Tibial nerve (tissue), 4 donors: Measurements from ENCODE around the gene FMN2.

Source experiments
- EP300 ChIP-seq, 2 donors: sonication (generic); formaldehyde crosslinking; IDR thresholded peaks; one replicate each; pipeline ENCODE4 v1.6.1; 2017; ENCODE audit warnings: antibody characterized with exemption in 2 of 2, mild to moderate bottlenecking in 1 of 2
- POLR2A ChIP-seq, 2 donors: fragments of 450-650 bp; IDR thresholded peaks; one replicate each; pipeline ENCODE4 v1.6.1; 2017; ENCODE audit warnings: antibody characterized with exemption in 2 of 2, mild to moderate bottlenecking in 2 of 2, moderate library complexity in 2 of 2
- TF ChIP-seq, protein P1 (sequence below), 5 experiments: fragments of 200-600 bp in 3 of 5; fragments of 450-650 bp in 2 of 5; sonication (generic) in 3 of 5; IDR thresholded peaks; one replicate each; pipeline ENCODE4 v1.5.1; 2016 to 2019; ENCODE audit warnings: antibody characterized with exemption in 5 of 5, mild to moderate bottlenecking in 3 of 5, moderate library complexity in 2 of 5

GRCh38 chr1:240126821-240127220 lies 35.1 kb downstream of the FMN2 start:
- TF ChIP-seq, protein P1, sequence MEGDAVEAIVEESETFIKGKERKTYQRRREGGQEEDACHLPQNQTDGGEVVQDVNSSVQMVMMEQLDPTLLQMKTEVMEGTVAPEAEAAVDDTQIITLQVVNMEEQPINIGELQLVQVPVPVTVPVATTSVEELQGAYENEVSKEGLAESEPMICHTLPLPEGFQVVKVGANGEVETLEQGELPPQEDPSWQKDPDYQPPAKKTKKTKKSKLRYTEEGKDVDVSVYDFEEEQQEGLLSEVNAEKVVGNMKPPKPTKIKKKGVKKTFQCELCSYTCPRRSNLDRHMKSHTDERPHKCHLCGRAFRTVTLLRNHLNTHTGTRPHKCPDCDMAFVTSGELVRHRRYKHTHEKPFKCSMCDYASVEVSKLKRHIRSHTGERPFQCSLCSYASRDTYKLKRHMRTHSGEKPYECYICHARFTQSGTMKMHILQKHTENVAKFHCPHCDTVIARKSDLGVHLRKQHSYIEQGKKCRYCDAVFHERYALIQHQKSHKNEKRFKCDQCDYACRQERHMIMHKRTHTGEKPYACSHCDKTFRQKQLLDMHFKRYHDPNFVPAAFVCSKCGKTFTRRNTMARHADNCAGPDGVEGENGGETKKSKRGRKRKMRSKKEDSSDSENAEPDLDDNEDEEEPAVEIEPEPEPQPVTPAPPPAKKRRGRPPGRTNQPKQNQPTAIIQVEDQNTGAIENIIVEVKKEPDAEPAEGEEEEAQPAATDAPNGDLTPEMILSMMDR (IDR thresholded peaks at IDR 0.05), result no peak
- TF ChIP-seq EP300 (IDR thresholded peaks at IDR 0.05) (no peak), POLR2A (IDR thresholded peaks at IDR 0.05) (no peak)
